ENCODE results near the gene B3GAT1. TPM values are rescaled to one million over a fixed set of nuclear protein-coding genes. Genes with fewer than 3 reads are reported as not detected.

B3GAT1 gene
- total and polyA plus RNA-seq, 2 donors (not counting 1 experiment from before 2014, with no cell fraction given): under 0.01 TPM; not detected in 1

- no peak overlapping the region for H3K9ac ChIP-seq (ENCODE audit: insufficient read depth, low read length)
- H3K4me2 ChIP-seq (ENCODE audit: extremely low read depth, insufficient read depth, low read length): no peak overlapping the region
- no peaks in the 10 kb centered on the region for H3K79me2 ChIP-seq (ENCODE audit: control insufficient read depth, insufficient read depth, low read length)
- H3K36me3 ChIP-seq (ENCODE audit: control insufficient read depth, insufficient read depth, low read length): no peaks in the 10 kb centered on the region
- no peak overlapping the region for H3K27ac ChIP-seq (ENCODE audit: insufficient read depth, low read length)
- H3K4me3 ChIP-seq (replicated peaks in 1 of 4; ENCODE audit: control extremely low read depth in 1 of 4, insufficient read depth in 1 of 4, low read depth in 3 of 4, low read length in 4 of 4): no peak overlapping the region
- H2AFZ ChIP-seq (ENCODE audit: low read length): no peak overlapping the region
- H4K20me1 ChIP-seq (ENCODE audit: control insufficient read depth, extremely low read depth, insufficient read depth, low read length): no peaks in the 10 kb centered on the region
- DNase-seq (ENCODE audit: low read depth in 2 of 2): peak; percentile 45 to 49
- H3K9me3 ChIP-seq (ENCODE audit: control insufficient read depth, insufficient read depth, low read depth, low read length): no peaks in the 10 kb centered on the region
- TF ChIP-seq CTCF (conservative IDR thresholded peaks at IDR 0.05 in 1 of 2, IDR thresholded peaks at IDR 0.05 in 1 of 2; ENCODE audit: low read depth in 1 of 2, low read length in 2 of 2) (peak; percentile 60 to 72), EZH2 (IDR thresholded peaks at IDR 0.05; ENCODE audit: low read length, missing control alignments) (no peak)
- H3K4me1 ChIP-seq (ENCODE audit: control insufficient read depth, extremely low read depth, insufficient read depth, low read length): no peaks in the 10 kb centered on the region
- no peaks in the 10 kb centered on the region for H3K27me3 ChIP-seq (ENCODE audit: control insufficient read depth, insufficient read depth, low read length)
Observed at GRCh38 chr11:134360050-134360835, 51.8 kb downstream of the B3GAT1 start.

- Histone ChIP-seq H3K9ac (ENCODE audit: insufficient read depth, low read length) (no peak overlapping the region), H3K9me3 (ENCODE audit: control insufficient read depth, insufficient read depth, low read depth, low read length) (no peaks in the 10 kb centered on the region), H3K4me2 (ENCODE audit: extremely low read depth, insufficient read depth, low read length) (no peak overlapping the region), H3K27me3 (ENCODE audit: control insufficient read depth, insufficient read depth, low read length) (no peaks in the 10 kb centered on the region), H3K4me3 (replicated peaks in 1 of 4; ENCODE audit: control extremely low read depth in 1 of 4, insufficient read depth in 1 of 4, low read depth in 3 of 4, low read length in 4 of 4) (no peak overlapping the region), H2AFZ (ENCODE audit: low read length) (no peak overlapping the region), H3K36me3 (ENCODE audit: control insufficient read depth, insufficient read depth, low read length) (no peaks in the 10 kb centered on the region), H3K79me2 (ENCODE audit: control insufficient read depth, insufficient read depth, low read length) (no peaks in the 10 kb centered on the region), H3K4me1 (ENCODE audit: control insufficient read depth, extremely low read depth, insufficient read depth, low read length) (no peaks in the 10 kb centered on the region), H3K27ac (ENCODE audit: insufficient read depth, low read length) (no peak overlapping the region), H4K20me1 (ENCODE audit: control insufficient read depth, extremely low read depth, insufficient read depth, low read length) (no peaks in the 10 kb centered on the region)
- no peak for TF ChIP-seq CTCF (conservative IDR thresholded peaks at IDR 0.05 in 1 of 2, IDR thresholded peaks at IDR 0.05 in 1 of 2; ENCODE audit: low read depth in 1 of 2, low read length in 2 of 2)
- no peak for TF ChIP-seq EZH2 (IDR thresholded peaks at IDR 0.05; ENCODE audit: low read length, missing control alignments)
- no peak for DNase-seq (ENCODE audit: low read depth in 2 of 2)
Observed at GRCh38 chr11:134359646-134360045, 52.4 kb downstream of the B3GAT1 start.

GRCh38 chr11:134358856-134359490, 53.1 kb downstream of the B3GAT1 start:
- H3K4me2 ChIP-seq (ENCODE audit: extremely low read depth, insufficient read depth, low read length): no peak overlapping the region
- H4K20me1 ChIP-seq (ENCODE audit: control insufficient read depth, extremely low read depth, insufficient read depth, low read length): no peaks in the 10 kb centered on the region
- H3K9ac ChIP-seq (ENCODE audit: insufficient read depth, low read length): no peak overlapping the region
- DNase-seq (ENCODE audit: low read depth in 2 of 2): no peak
- no peak overlapping the region for H3K27ac ChIP-seq (ENCODE audit: insufficient read depth, low read length)
- H3K36me3 ChIP-seq (ENCODE audit: control insufficient read depth, insufficient read depth, low read length): no peaks in the 10 kb centered on the region
- TF ChIP-seq EZH2 (IDR thresholded peaks at IDR 0.05; ENCODE audit: low read length, missing control alignments): no peak
- TF ChIP-seq CTCF (conservative IDR thresholded peaks at IDR 0.05 in 1 of 2, IDR thresholded peaks at IDR 0.05 in 1 of 2; ENCODE audit: low read depth in 1 of 2, low read length in 2 of 2): no peak
- no peaks in the 10 kb centered on the region for H3K79me2 ChIP-seq (ENCODE audit: control insufficient read depth, insufficient read depth, low read length)
- no peaks in the 10 kb centered on the region for H3K4me1 ChIP-seq (ENCODE audit: control insufficient read depth, extremely low read depth, insufficient read depth, low read length)
- no peak overlapping the region for H3K4me3 ChIP-seq (replicated peaks in 1 of 4; ENCODE audit: control extremely low read depth in 1 of 4, insufficient read depth in 1 of 4, low read depth in 3 of 4, low read length in 4 of 4)
- no peaks in the 10 kb centered on the region for H3K27me3 ChIP-seq (ENCODE audit: control insufficient read depth, insufficient read depth, low read length)
- no peak overlapping the region for H2AFZ ChIP-seq (ENCODE audit: low read length)
- H3K9me3 ChIP-seq (ENCODE audit: control insufficient read depth, insufficient read depth, low read depth, low read length): no peaks in the 10 kb centered on the region

Data from fibroblast of lung (primary cell).